K562 treated with DMSO at 1 percent for 24 hours (cell line): ENCODE data around the gene ZNF829. TPM values are rescaled to one million over a fixed set of nuclear protein-coding genes. Genes with fewer than 3 reads are reported as not detected.

ENCODE experiments used
- total RNA-seq: library from RNA; unstranded; fragments of 300-600 nt; gene quantifications from 2 replicates; pipeline ENCODE4 v1.2.3, GENCODE V29; 2022; ENCODE audit warnings: low read depth; ENCODE audit not compliant: insufficient read depth

Gene ZNF829
- total RNA-seq, result 0.15 TPM in 1 of 2 replicates, not detected in the other

DNA sequence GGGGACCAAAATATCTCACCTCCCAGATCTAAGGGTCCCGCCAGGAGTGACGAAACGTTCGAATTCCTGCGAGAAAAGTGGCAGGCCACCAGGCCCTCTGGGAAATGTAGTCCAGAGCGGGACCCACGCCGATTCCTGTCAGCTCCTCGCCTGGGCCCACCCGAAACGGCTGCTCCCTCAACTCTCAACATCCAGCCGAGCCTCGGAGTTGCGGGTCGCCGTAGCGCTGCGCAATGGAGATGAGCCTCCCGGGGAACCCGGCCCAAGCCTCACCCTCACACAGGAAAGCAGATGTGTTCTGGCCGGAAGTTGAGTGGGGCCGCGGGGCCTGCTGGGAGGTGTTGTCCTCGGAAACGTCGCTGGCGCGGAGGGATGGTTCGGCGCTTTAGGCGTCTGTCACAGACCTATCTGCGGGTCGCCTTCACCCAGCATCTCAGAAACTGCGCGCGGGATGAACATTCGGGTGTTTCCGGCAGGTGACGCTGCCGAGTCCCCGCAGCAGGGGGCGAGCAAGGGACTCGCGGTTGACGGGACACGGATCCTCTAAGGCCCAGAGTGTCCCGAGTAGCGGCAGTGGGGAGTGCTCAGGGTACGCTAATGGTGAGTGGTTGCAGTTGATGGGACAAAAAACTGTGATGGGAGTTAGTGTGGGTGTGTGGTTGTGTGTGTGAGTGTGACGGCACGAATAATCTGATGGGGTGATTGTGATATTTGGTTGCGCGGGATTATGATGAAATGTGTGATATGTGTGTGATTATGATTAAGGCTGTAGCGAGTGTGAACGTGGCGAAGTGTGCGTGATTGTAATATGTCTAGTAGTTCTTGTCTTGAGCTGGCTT lies at the start of gene ZNF829, which contains the start of gene ZNF568:
Gene ZNF829, minus strand, starts transcription at position 300 of the 839 bp plus-strand sequence. CDS start 1,124 bp downstream, outside the sequence.
Gene ZNF568, plus strand, starts transcription at position 341 of the 839 bp plus-strand sequence. CDS start 6,439 bp downstream, outside the sequence.

DNA sequence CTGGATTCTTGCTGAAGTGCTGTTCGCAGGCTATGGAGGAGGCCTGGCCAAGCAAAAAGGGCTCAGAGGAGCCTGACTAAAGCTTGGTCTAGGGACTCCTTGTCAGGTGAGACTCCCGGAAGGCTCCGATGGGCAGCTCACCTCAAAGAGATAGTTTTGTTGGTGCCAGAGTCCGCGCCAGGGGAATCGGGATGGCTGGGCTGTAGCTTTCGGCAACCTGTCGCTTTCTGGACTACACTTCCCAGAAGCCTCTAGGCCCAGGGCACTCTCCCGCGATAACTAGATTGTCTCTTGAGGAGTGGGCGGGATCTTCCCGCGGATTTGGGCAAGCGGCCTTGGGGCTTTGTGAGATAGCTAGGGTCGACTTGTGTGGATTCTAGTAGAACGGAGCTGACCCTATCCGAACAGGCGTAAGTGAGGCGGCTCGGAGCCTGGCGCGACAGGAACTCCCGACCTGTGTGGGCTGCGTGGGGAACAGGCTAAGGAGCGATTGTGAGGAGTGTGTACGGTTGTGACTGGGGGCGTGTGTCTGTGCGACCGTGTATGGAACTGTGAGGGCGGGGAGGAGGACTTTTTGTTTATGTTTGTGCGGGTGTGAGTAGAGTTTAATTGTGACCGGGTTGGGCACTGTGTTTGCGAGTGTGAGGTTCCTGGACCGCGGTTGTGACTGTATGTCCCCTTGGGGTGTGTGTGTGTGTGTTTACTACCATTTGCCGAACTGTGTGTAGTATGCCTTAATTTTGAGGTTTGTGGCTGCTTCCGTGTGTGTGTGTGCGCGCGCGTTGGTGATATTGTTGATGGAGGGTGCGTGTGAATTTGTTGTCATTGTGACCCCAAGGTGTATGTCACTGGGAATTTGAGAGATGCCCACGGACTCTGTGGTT lies 65.3 kb downstream of the ZNF829 start, which contains the start of gene ZNF345:
Gene ZNF345, plus strand, starts transcription at position 318 of the 884 bp plus-strand sequence. CDS start 25,955 bp downstream, outside the sequence.

Other genes with a start within 250 kb of the ZNF829 start
- gene ZNF461, start 249.5 kb downstream of the ZNF829 start, total RNA-seq, result 1.5 and 3.1 TPM in 2 replicates
- 1.8 and 2.3 TPM in 2 replicates for gene ZNF567, start 228.7 kb downstream of the ZNF829 start, total RNA-seq
- 0.90 and 2.7 TPM in 2 replicates for gene ZNF850, start 143.5 kb downstream of the ZNF829 start, total RNA-seq
- gene ZNF790, start 77.9 kb downstream of the ZNF829 start, total RNA-seq, result 0.64 and 2.1 TPM in 2 replicates
- 0.21 and 1.3 TPM in 2 replicates for gene ZNF345, start 65.4 kb downstream of the ZNF829 start, total RNA-seq
- gene ZNF568, start within 50 bp of the ZNF829 start, total RNA-seq, result 0.17 TPM in 1 of 2 replicates, not detected in the other
- gene ZNF420, start 162.1 kb upstream of the ZNF829 start, total RNA-seq, result 2.8 and 4.2 TPM in 2 replicates